ENCODE data around the gene ARL15.

GRCh38 chr5:54108136-54108535 lies 202.2 kb downstream of the ARL15 start:
- TF ChIP-seq CTCF (conservative IDR thresholded peaks at IDR 0.05; ENCODE audit: low read depth, low read length) = no peak
- TF ChIP-seq EZH2 (IDR thresholded peaks at IDR 0.05; ENCODE audit: low read length, unreplicated experiment) = no peak

Data from PC-3 (cell line).